Purkinje cell (primary cell): ENCODE data around the gene RMC1. TPM values are rescaled to one million over a fixed set of nuclear protein-coding genes. Genes with fewer than 3 reads are reported as not detected.

Experiments used
- polyA plus RNA-seq: library from polyadenylated mRNA; unstranded; fragments of >200 nt; fragmentation: Nextera tagmentation; gene quantifications from 2 replicates; pipeline ENCODE4 v1.2.1, GENCODE V29; 2014

The RMC1 gene
- 233 and 351 TPM in 2 replicates for polyA plus RNA-seq

DNA sequence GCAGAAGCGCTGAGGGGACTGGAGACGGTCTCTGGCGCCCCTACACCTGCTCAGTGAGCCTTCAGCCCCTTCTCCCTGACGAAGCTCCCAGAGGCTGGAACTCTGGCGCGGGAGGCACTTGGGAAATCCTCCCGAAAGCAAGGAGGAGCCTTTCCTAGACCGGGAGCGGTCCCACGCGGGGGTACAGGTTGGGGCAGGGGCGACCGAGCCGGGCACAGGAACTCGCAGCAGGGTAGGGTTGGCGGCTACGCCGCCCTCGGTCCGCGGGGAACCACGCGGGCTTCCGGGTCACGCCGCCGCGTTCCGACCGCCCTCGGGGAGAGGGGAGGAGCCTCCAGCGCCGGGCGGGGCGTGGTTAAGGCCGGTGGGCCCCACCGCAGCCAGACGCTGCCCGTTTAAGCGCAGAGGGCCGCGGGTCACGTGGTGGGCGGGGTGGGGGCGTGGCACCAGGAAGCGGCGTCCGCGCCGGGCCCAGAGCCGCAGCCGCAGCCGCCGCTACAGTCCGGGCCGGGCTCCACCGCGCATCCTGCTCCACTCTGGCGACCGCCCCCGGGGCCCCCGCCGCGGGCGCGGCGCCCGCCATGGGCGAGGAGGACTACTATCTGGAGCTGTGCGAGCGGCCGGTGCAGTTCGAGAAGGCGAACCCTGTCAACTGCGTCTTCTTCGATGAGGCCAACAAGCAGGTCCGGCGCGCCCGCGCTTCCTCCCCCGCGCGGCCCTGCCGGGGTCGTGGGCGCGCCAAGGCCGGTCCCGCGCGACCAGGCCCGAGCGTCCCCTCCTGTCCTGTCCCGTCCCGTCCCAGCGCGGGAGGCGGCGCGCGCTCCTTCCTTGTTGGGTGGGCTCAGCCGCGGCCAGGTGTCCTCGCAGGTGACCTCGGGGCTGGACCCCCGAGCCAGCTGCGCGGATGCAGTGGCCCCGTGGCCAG is at the start of gene RMC1:
Gene RMC1, plus strand, starts transcription at position 474 of the 925 bp plus-strand sequence. Its CDS starts 108 bp downstream, at position 582.

Other genes with a start within 250 kb of the RMC1 start
- 18.6 and 28.1 TPM in 2 replicates for gene RIOK3, start 50.2 kb upstream of the RMC1 start, polyA plus RNA-seq
- gene NPC1, start 83.0 kb downstream of the RMC1 start, polyA plus RNA-seq = 7.5 and 9.1 TPM in 2 replicates
- gene ANKRD29, start 159.4 kb downstream of the RMC1 start, polyA plus RNA-seq = 27.0 and 30.2 TPM in 2 replicates
- not detected in 2 replicates for gene LAMA3, start 185.9 kb downstream of the RMC1 start, polyA plus RNA-seq